HepG2 (cell line): ENCODE results near the gene GGA1. TPM values are rescaled to one million over a fixed set of nuclear protein-coding genes. Genes with fewer than 3 reads are reported as not detected.

ENCODE experiments used
- ATF6 ChIP-seq: sonication (generic); formaldehyde crosslinking; conservative IDR thresholded peaks from 2 replicates; pipeline ENCODE4 v1.4.0; 2020; ENCODE audit warnings: missing genetic modification reagents
- ELF1 ChIP-seq: sonication (generic); formaldehyde crosslinking; IDR thresholded peaks from 2 replicates; pipeline ENCODE4 v1.4.0; 2020; ENCODE audit warnings: missing genetic modification reagents
- FOXO4 ChIP-seq: sonication (generic); formaldehyde crosslinking; conservative IDR thresholded peaks from 2 replicates; pipeline ENCODE4 v1.8.1; 2023; ENCODE audit warnings: missing genetic modification reagents
- GATA4 ChIP-seq: sonication (generic); IDR thresholded peaks from 2 replicates; pipeline ENCODE4 v1.6.1; 2016; ENCODE audit warnings: antibody characterized with exemption, low read depth, borderline replicate concordance
- GTF2F1 ChIP-seq: fragments of 150-350 bp; IDR thresholded peaks from 2 replicates; pipeline ENCODE4 v1.6.1; 2014; ENCODE audit warnings: low read length
- HCFC1 ChIP-seq: fragments of 150-350 bp; IDR thresholded peaks from 2 replicates; pipeline ENCODE4 v1.6.1; 2014; ENCODE audit warnings: low read depth, low read length
- HIC2 ChIP-seq: sonication (generic); formaldehyde crosslinking; IDR thresholded peaks from 2 replicates; pipeline ENCODE4 v1.9.0; 2022; ENCODE audit warnings: low read depth, missing genetic modification reagents
- IKZF1 ChIP-seq: fragments of 450-650 bp; IDR thresholded peaks from 2 replicates; pipeline ENCODE4 v1.7.1; 2016
- KLF15 ChIP-seq: sonication (generic); formaldehyde crosslinking; IDR thresholded peaks from 2 replicates; pipeline ENCODE4 v1.8.1; 2023; ENCODE audit warnings: borderline replicate concordance, mild to moderate bottlenecking, inconsistent platforms, missing genetic modification reagents, mixed read lengths
- MNT ChIP-seq: fragments of 450-650 bp; IDR thresholded peaks from 2 replicates; pipeline ENCODE4 v1.6.1; 2016
- NFIC ChIP-seq: IDR thresholded peaks from 2 replicates; pipeline ENCODE4 v1.6.1; 2012; ENCODE audit warnings: mild to moderate bottlenecking, low read length, inconsistent platforms
- NONO ChIP-seq, 2 experiments: fragments of 450-650 bp in 1 of 2; sonication (generic) in 1 of 2; formaldehyde crosslinking in 1 of 2; IDR thresholded peaks in 1 of 2; conservative IDR thresholded peaks in 1 of 2; 2 replicates each; pipeline versions ENCODE4 v1.6.1 to v1.8.0; 2017 to 2022; ENCODE audit warnings: mild to moderate bottlenecking in 1 of 2, missing genetic modification reagents in 1 of 2, moderate library complexity in 1 of 2
- ONECUT2 ChIP-seq: sonication (generic); formaldehyde crosslinking; IDR thresholded peaks from 2 replicates; pipeline ENCODE4 v1.4.0; 2020; ENCODE audit warnings: missing genetic modification reagents
- POLR2G ChIP-seq: fragments of 200-400 bp; formaldehyde crosslinking; IDR thresholded peaks from 2 replicates; pipeline ENCODE4 v1.6.1; 2018; ENCODE audit warnings: mild to moderate bottlenecking, low read depth, low read length, moderate library complexity
- PRMT3 ChIP-seq: sonication (generic); formaldehyde crosslinking; IDR thresholded peaks from 2 replicates; pipeline ENCODE4 v1.8.1; 2022; ENCODE audit warnings: low read depth, mild to moderate bottlenecking, moderate library complexity, missing genetic modification reagents, borderline replicate concordance
- SATB2 ChIP-seq: sonication (generic); formaldehyde crosslinking; IDR thresholded peaks from 2 replicates; pipeline ENCODE4 v1.5.0; 2020; ENCODE audit warnings: missing genetic modification reagents
- SNRNP70 ChIP-seq: fragments of 200-400 bp; formaldehyde crosslinking; IDR thresholded peaks from 2 replicates; pipeline ENCODE4 v1.6.1; 2017; ENCODE audit warnings: mild to moderate bottlenecking, low read depth, low read length, moderate library complexity
- ZFP36 ChIP-seq: fragments of 150-350 bp; IDR thresholded peaks from 2 replicates; pipeline ENCODE4 v1.6.1; 2018; ENCODE audit warnings: borderline replicate concordance, low read length, low read depth; ENCODE audit not compliant: partially characterized antibody
- ZMAT3 ChIP-seq: sonication (generic); formaldehyde crosslinking; conservative IDR thresholded peaks from 2 replicates; pipeline ENCODE4 v1.7.0; 2021; ENCODE audit warnings: missing genetic modification reagents
- ZNF354B ChIP-seq: sonication (generic); formaldehyde crosslinking; IDR thresholded peaks from 2 replicates; pipeline ENCODE4 v1.8.0; 2022; ENCODE audit warnings: mild to moderate bottlenecking, missing genetic modification reagents
- ZNF510 ChIP-seq: sonication (generic); formaldehyde crosslinking; IDR thresholded peaks from 2 replicates; pipeline ENCODE4 v1.4.0; 2020; ENCODE audit warnings: low read depth, mild to moderate bottlenecking, missing genetic modification reagents
- ZNF629 ChIP-seq: sonication (generic); formaldehyde crosslinking; conservative IDR thresholded peaks from 2 replicates; pipeline ENCODE4 v1.5.0; 2020; ENCODE audit warnings: missing genetic modification reagents
- polyA plus RNA-seq, 8 experiments: library from polyadenylated mRNA; depleted of rRNA in 3 of 8; stranded (reverse) in 7 of 8; unstranded in 1 of 8; fragments of >200 nt; fragmentation: Illumina TruSeq in 4 of 8; extraction: Trizol in 4 of 8; gene quantifications; 2 replicates each; pipeline versions ENCODE4 v1.2.1 to v1.2.3, GENCODE V29; 2011 to 2016; ENCODE audit warnings: low read depth in 4 of 8, missing spikeins in 1 of 8, mixed read lengths in 1 of 8; ENCODE audit not compliant: insufficient read depth in 1 of 8
- total RNA-seq, 5 experiments: library from RNA; depleted of rRNA; stranded (reverse); fragments of >200 nt; fragmentation: Illumina TruSeq; extraction: Trizol; gene quantifications; 2 replicates each; pipeline ENCODE4 v1.2.3, GENCODE V29; 2016; ENCODE audit warnings: low read depth in 1 of 5

Gene GGA1
- total and polyA plus RNA-seq, 2 of the 13 experiments (the other 11 are each of a cell fraction or from before 2014, with no cell fraction given) = 29.1 to 87.2 TPM

- TF ChIP-seq GATA4 (no peak), NONO (IDR thresholded peaks at IDR 0.05) (no peak), NONO (CRISPR knock-in tag; conservative IDR thresholded peaks at IDR 0.05) (0 out of 2 replicates have a peak, but pooled peaks have one; percentile 54), ZNF629 (CRISPR knock-in tag) (peak; percentile 99), ZNF510 (CRISPR knock-in tag) (peak; percentile 38; the same call in 1 of the 2 replicates), SNRNP70 (no peak), ELF1 (CRISPR knock-in tag) (peak; percentile 70), POLR2G (peak; percentile 87), MNT (no peak), PRMT3 (no peak), ZFP36 (no peak), ZNF354B (CRISPR knock-in tag) (no peak), KLF15 (CRISPR knock-in tag) (no peak), FOXO4 (CRISPR knock-in tag) (no peak), SATB2 (CRISPR knock-in tag) (no peak), NFIC (no peak), HIC2 (CRISPR knock-in tag) (no peak), ZMAT3 (CRISPR knock-in tag) (no peak), ONECUT2 (CRISPR knock-in tag) (no peak), IKZF1 (no peak), GTF2F1 (no peak), ATF6 (CRISPR knock-in tag) (no peak), HCFC1 (no peak)
Measured at GRCh38 chr22:37674951-37675929, 66.6 kb downstream of the GGA1 start, which contains the start of gene LGALS1 (continued).
